ENCODE data around the gene TMEM176B.

The TMEM176B gene

GRCh38 chr7:150746921-150747320 is 53.2 kb downstream of the TMEM176B start:
- no peak for DNase-seq

GRCh38 chr7:150745876-150746275 is 54.3 kb downstream of the TMEM176B start:
- DNase-seq, result no peak

- no peak for DNase-seq
Observed at GRCh38 chr7:150745086-150745485, 55.1 kb downstream of the TMEM176B start.

- no peak for DNase-seq
Observed at GRCh38 chr7:150744041-150744656, 56.0 kb downstream of the TMEM176B start.

GRCh38 chr7:150742286-150742968 is 57.7 kb downstream of the TMEM176B start:
- no peak for DNase-seq

All from NCI-H1436 treated with DMSO at 0.1 percent for 48 hours (cell line).